ENCODE measurements around the gene SHC3.

The SHC3 gene

GRCh38 chr9:88978034-88978433 lies 200.6 kb downstream of the SHC3 start:
- CTCF ChIA-PET = interaction anchor here (1.0 to 1.5 kb wide), 2 partner anchors 23 to 35 kb away, joined by 3 to 4 read pairs; no protein-coding TSS in a partner anchor
- POLR2A ChIA-PET = no interaction called here
- no peak for TF ChIP-seq CTCF (IDR thresholded peaks at IDR 0.05; ENCODE audit: control extremely low read depth, extremely low read depth, low read depth, missing control alignments)
- no peak for DNase-seq (ENCODE audit: extremely low spot score)

- ChIA-PET CTCF (interaction anchor here (1.5 kb wide), 1 partner anchor 24 kb away, joined by 4 read pairs; no protein-coding TSS in a partner anchor), POLR2A (no interaction called here)
- no peak for DNase-seq (ENCODE audit: extremely low spot score)
- TF ChIP-seq CTCF (IDR thresholded peaks at IDR 0.05; ENCODE audit: control extremely low read depth, extremely low read depth, low read depth, missing control alignments) = no peak
These were observed 201.7 kb downstream of the SHC3 start for GRCh38 chr9:88976890-88977257.

DNA sequence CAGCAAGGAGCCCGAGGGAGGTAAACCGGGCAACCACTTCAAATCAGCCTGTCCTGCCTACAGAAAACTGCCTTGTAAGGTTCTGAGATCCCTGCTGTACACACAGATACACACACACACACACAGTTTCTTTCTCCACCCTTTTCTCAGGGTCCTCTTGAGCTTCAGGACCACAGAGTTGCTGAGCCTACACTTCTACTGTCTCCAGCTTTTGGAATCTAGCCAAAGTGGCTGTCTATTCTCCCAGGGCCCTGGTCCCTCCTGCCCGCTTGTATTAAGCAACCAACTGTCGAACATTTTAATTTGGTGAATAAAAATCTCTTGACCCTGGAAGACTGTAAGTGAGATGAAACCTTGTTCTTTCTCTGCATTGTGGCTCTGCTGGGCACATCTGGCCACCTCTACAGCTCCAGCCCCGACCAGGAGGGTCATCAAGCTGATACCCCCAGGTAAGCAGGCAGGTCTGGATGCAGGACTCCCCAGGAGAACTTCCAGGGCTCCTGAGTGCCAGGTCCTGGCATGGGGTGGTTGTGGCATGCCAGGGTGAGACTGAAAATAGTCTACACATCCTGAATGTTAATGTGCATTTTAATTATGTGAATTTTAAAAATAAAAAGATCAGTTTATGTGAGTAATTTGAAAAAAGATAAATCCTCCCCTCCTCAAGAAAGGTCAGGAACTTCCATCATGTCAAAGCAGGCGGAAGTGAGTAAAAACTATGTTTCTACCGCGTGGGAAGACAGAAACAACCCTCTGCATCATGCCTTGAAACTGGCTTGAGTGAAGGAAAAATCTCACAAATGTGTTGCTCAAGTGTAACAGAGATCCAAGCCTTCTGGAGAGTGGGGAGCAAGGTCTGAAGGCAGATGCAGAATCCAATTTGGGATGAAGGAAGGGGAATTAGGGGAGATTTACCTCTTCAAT lies 202.4 kb downstream of the SHC3 start:
- ChIA-PET CTCF (no interaction called here), POLR2A (no interaction called here)
- no peak for TF ChIP-seq CTCF (IDR thresholded peaks at IDR 0.05; ENCODE audit: control extremely low read depth, extremely low read depth, low read depth, missing control alignments)
- DNase-seq (ENCODE audit: extremely low spot score) = no peak

DNA sequence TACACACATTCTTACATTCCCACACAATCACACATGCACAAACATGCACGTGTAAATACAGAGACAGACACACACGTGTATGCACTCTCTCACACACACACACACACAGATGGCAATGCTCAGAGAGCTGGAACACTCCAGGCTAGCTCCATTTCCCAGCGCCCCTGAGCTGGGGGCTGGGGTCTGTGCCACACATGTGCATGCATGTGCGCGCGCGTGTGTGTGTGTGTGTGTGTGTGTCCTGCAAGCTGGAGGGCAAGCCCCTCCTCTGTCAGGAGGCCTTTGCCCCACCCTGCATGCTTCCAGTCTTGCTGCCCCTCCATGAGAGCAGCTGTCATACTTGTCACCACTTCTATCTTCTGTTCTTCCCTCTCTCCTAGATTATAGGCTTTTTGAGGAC lies 204.0 kb downstream of the SHC3 start:
- DNase-seq (ENCODE audit: extremely low spot score) = no peak
- CTCF ChIA-PET = no interaction called here
- no peak for TF ChIP-seq CTCF (IDR thresholded peaks at IDR 0.05; ENCODE audit: control extremely low read depth, extremely low read depth, low read depth, missing control alignments)
- POLR2A ChIA-PET = no interaction called here

GRCh38 chr9:88973281-88974045 lies 205.2 kb downstream of the SHC3 start:
- POLR2A ChIA-PET = no interaction called here
- CTCF ChIA-PET = no interaction called here
- no peak for DNase-seq (ENCODE audit: extremely low spot score)
- TF ChIP-seq CTCF (IDR thresholded peaks at IDR 0.05; ENCODE audit: control extremely low read depth, extremely low read depth, low read depth, missing control alignments) = no peak

GRCh38 chr9:88972401-88972800 lies 206.2 kb downstream of the SHC3 start:
- no peak for TF ChIP-seq CTCF (IDR thresholded peaks at IDR 0.05; ENCODE audit: control extremely low read depth, extremely low read depth, low read depth, missing control alignments)
- DNase-seq (ENCODE audit: extremely low spot score) = no peak
- ChIA-PET POLR2A (no interaction called here), CTCF (no interaction called here)
